ENCODE results near the gene DCPS.

GRCh38 chr11:126380909-126381308 is 77.0 kb downstream of the DCPS start:
- no peak for TF ChIP-seq EZH2 (IDR thresholded peaks at IDR 0.05)
- no peak for TF ChIP-seq POLR2AphosphoS5 (IDR thresholded peaks at IDR 0.05; ENCODE audit: borderline replicate concordance, low read depth, low read length)
- TF ChIP-seq FOXP2 (optimal IDR thresholded peaks at IDR 0.05; ENCODE audit: control extremely low read depth, extremely low read length, insufficient read depth), result no peak
